Epithelial cell of proximal tubule (primary cell): ENCODE data around the gene NNT. TPM values are rescaled to one million over a fixed set of nuclear protein-coding genes. Genes with fewer than 3 reads are reported as not detected.
"Not testable (repeated sequence)": the region's sequence is repeated elsewhere in the genome, so short reads cannot be mapped to it uniquely, and the experiment has no call there.

Source experiments
- DNase-seq: peaks from one replicate; pipeline ENCODE4 v3.0.0-alpha.2; 2011; ENCODE audit warnings: low read depth
- H3K4me3 ChIP-seq: 2 replicates; pipeline ENCODE4 v1.5.1; 2011; ENCODE audit warnings: low read depth, mild to moderate bottlenecking, low read length
- total RNA-seq: library from RNA; depleted of rRNA; stranded (reverse); fragments of >200 nt; gene quantifications from 2 replicates; pipeline ENCODE4 v1.2.3, GENCODE V29; 2015
- TF ChIP-seq, protein P1 (sequence below): conservative IDR thresholded peaks from 2 replicates; pipeline ENCODE4 v1.5.1; 2012; ENCODE audit warnings: low read depth, mild to moderate bottlenecking, low read length

The NNT gene
- total RNA-seq, 1 donor from 2014 or later, result 36.5 TPM

DNA sequence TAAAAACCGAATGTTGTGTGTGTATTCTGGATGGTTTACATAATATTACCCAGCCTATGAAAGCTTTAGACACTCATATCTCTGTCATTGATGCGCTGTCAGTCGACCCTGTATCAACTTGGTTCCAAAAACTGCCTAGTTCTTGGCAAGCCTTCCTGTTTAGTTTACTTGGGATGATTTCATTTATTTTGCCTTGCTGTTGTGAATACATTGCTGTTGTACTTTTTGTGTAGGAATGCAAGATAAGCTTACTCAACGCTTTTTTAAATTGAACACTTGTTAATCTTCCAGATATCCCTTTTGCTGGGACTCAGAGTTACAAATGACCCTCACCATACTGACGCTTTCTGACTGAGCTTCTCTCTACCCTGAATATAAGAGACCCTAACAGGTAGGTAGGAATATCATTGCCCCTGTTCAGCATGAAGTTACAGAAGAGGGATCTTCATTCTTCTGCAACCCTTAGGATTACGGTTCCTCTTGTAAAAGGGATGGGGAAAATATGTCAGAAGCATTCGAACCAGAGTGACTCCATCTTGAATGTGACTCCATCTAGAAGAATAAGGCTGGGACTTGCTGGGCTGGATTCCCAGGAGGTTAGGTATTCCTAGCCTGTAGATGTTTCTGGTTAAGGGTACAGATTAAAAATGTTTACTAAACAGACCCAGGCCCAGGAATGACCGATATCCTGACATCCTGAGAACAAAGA lies 32.4 kb upstream of the NNT start:
- TF ChIP-seq, protein P1, sequence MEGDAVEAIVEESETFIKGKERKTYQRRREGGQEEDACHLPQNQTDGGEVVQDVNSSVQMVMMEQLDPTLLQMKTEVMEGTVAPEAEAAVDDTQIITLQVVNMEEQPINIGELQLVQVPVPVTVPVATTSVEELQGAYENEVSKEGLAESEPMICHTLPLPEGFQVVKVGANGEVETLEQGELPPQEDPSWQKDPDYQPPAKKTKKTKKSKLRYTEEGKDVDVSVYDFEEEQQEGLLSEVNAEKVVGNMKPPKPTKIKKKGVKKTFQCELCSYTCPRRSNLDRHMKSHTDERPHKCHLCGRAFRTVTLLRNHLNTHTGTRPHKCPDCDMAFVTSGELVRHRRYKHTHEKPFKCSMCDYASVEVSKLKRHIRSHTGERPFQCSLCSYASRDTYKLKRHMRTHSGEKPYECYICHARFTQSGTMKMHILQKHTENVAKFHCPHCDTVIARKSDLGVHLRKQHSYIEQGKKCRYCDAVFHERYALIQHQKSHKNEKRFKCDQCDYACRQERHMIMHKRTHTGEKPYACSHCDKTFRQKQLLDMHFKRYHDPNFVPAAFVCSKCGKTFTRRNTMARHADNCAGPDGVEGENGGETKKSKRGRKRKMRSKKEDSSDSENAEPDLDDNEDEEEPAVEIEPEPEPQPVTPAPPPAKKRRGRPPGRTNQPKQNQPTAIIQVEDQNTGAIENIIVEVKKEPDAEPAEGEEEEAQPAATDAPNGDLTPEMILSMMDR, result no peak
- H3K4me3 ChIP-seq, result no peak overlapping the region
- no peak for DNase-seq

DNA sequence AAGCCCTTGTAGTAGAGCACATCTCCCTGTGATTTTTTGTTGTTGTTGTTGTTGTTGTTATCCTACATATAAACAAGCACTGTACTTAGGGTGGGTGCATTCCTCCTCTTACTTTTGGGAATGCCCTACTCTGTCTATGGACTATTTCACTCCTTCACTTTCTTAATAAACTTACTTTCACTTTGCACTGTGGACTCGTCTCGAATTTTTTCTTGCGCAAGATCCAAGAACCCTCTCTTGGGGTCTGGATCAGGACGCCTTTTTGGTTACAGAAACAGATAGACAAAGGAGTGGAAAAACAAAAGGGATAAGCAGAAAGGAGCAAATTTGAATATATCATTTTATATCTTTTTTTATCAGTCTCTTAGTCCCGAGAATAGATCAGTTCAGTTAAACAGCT lies 31.7 kb upstream of the NNT start:
- H3K4me3 ChIP-seq, result no peak overlapping the region
- TF ChIP-seq, protein P1, result no peak
- DNase-seq, result no peak

DNA sequence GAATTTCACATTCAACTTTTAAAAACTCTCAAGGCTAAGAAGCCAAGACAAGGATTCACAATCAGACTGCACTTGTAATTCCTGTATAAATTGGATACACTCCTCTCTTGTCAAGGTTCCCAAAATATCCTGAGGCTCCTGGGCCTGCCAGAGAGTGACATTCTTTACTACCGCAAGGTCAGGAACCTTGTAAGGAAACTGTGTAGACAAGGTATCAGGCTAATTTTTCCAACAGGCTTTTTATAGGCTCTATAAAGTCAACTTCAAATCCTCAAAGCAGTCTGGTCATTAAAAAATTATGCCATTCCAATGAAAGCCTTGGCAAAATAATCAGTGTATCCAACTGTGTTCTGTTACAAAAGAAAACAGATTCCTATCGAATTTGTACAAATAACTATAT lies 30.6 kb upstream of the NNT start:
- no peak overlapping the region for H3K4me3 ChIP-seq
- DNase-seq, result no peak
- TF ChIP-seq, protein P1, result no peak

DNA sequence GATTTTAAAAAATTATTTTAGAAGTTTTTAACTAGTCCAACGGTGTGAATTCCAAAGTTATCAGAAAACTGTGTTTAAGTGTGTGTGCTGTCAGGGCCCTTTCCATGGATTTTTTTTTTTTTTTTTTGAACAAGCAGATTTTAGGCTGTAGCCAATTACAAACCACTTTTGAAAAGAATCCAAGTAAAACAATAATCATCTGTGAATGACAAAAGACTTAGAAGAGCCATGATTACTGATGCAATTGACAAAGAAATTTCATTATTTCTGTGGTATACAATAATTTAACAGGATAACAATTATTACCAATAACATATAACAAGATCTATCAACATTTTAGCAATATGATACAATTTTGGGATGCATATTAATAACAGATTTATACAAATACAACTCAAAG lies 29.9 kb upstream of the NNT start:
- H3K4me3 ChIP-seq, result no peak overlapping the region
- DNase-seq, result no peak
- TF ChIP-seq, protein P1, result no peak

DNA sequence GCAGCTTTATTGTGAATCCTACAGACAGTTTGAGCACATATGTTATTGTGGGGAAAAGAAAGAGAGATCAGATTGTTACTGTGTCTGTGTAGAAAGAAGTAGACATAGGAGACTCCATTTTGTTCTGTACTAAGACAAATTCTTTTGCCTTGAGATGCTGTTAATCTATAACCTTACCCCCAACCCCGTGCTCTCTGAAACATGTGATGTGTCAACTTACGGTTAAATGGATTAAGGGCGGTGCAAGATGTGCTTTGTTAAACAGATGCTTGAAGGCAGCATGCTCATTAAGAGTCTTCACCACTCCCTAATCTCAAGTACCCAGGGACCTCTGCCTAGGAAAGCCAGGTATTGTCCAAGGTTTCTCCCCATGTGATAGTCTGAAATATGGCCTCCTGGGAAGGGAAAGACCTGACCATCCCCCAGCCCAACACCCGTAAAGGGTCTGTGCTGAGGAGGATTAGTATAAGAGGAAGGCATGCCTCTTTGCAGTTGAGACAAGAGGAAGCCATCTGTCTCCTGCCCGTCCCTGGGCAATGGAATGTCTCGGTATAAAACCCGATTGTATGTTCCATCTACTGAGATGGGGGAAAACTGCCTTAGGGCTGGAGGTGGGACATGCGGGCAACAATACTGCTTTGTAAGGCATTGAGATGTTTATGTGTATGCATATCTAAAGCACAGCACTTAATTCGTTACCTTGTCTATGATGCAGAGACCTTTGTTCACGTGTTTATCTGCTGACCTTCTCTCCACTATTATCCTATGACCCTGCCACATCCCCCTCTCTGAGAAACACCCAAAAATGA lies 22.4 kb upstream of the NNT start:
- not testable (repeated sequence) for H3K4me3 ChIP-seq, DNase-seq

DNA sequence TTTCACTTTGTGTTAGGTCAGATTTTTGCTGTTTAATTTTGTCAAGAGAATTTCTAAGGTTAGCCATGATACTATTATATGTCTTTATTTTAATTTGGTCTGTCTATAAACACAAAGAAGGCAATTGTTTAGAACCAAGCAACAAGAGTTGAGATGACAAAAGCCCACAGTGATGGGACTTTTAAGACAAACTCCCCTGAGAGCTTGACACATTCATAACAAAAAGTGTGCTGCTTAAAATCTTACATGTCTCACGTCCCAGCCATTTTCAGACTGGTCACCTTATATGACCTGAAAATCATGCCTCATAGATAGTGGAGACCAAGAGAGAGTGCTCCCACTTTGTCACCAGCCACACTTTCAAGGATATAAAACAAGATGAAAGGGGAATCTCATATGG lies 21.6 kb upstream of the NNT start:
- no peak for DNase-seq
- TF ChIP-seq, protein P1, result no peak
- H3K4me3 ChIP-seq, result no peak overlapping the region

DNA sequence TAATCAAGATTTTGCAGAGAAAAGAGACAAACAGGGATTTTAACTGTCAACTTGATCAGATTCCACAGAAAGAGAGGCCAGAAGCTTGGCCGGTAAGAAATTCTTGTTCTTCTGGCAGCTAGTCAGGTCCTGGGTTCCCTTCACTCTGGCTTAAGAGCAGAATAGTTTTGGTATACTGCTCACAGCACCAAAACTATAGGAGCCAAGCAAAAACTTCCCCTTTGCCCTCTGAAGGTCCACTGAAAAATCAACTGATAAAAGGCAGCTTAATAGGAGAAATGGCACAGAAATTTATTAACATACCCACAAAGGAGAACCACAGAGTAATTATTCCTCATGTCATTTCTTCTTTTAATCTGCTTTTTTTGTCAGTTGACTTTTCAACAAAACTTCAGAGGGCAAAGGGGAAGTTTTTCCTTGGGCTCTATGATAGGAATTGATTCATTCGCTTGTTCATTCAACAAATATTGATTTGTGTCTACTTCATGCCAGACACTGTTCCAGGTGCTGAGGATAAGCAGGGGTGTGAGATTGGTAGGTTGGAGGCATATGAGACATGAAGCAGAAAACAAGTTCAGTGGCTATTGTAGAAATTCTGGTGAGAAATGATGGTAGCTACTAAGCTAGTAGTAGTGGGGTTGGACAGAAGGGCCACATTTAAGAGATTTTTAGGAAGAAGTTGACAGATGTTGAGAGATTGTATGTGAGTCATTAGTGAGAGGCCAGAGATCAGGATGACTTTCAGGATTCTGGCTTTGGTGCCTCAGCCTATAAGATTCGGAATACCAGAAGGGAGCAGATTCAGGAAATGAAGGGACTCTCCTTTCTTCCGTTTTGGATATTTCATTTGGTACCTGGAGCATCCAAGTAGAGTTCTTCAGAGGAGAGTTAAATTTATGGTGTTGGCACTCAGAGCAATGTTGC lies 20.6 kb upstream of the NNT start:
- TF ChIP-seq, protein P1, result no peak
- no peak overlapping the region for H3K4me3 ChIP-seq
- DNase-seq, result no peak
